Immature natural killer cell (primary cell): ENCODE measurements around the gene MDM4. TPM values are rescaled to one million over a fixed set of nuclear protein-coding genes. Genes with fewer than 3 reads are reported as not detected.
A peak's percentile ranks its signal among the peaks of the same experiment; 100 is the strongest.
"Not testable (repeated sequence)": the region's sequence is repeated elsewhere in the genome, so short reads cannot be mapped to it uniquely, and the experiment has no call there.

Experiments used
- DNase-seq, 3 donors: peaks; one replicate each; pipeline ENCODE4 v3.0.0; 2022; ENCODE audit warnings: mixed read lengths in 1 of 3
- H3K27ac Mint-ChIP-seq, 6 donors: one replicate each; pipeline ENCODE4 v1.8.0; 2020; ENCODE audit warnings: mixed read lengths in 6 of 6, mild to moderate bottlenecking in 5 of 6, inconsistent platforms in 4 of 6, moderate library complexity in 3 of 6
- H3K27me3 Mint-ChIP-seq, 3 donors: one replicate each; pipeline ENCODE4 v1.8.0; 2020 to 2021; ENCODE audit warnings: low read depth in 3 of 3, mild to moderate bottlenecking in 3 of 3, mixed read lengths in 3 of 3, moderate library complexity in 3 of 3, inconsistent platforms in 1 of 3
- H3K36me3 Mint-ChIP-seq, 3 donors: one replicate each; pipeline ENCODE4 v1.8.0; 2020; ENCODE audit warnings: mixed read lengths in 3 of 3, inconsistent platforms in 2 of 3, mild to moderate bottlenecking in 2 of 3
- H3K4me1 Mint-ChIP-seq, 2 donors: one replicate each; pipeline ENCODE4 v1.8.0; 2020; ENCODE audit warnings: inconsistent platforms in 2 of 2, mild to moderate bottlenecking in 2 of 2, mixed read lengths in 2 of 2, moderate library complexity in 1 of 2
- H3K4me3 Mint-ChIP-seq, 5 donors: one replicate each; pipeline ENCODE4 v1.8.0; 2020; ENCODE audit warnings: mild to moderate bottlenecking in 5 of 5, mixed read lengths in 5 of 5, inconsistent platforms in 3 of 5, moderate library complexity in 3 of 5
- H3K9me3 Mint-ChIP-seq, 6 donors: one replicate each; pipeline ENCODE4 v1.8.0; 2020; ENCODE audit warnings: mild to moderate bottlenecking in 6 of 6, mixed read lengths in 6 of 6, inconsistent platforms in 4 of 6, moderate library complexity in 3 of 6
- polyA plus RNA-seq, 3 donors: library from polyadenylated mRNA; unstranded; fragments of 300-500 nt; fragmentation: Illumina TruSeq; gene quantifications; one replicate each; pipeline ENCODE4 v1.2.3, GENCODE V29; 2021

MDM4 gene
- polyA plus RNA-seq, 3 donors from 2014 or later: 4.6 to 22.6 (median 8.3) TPM

DNA sequence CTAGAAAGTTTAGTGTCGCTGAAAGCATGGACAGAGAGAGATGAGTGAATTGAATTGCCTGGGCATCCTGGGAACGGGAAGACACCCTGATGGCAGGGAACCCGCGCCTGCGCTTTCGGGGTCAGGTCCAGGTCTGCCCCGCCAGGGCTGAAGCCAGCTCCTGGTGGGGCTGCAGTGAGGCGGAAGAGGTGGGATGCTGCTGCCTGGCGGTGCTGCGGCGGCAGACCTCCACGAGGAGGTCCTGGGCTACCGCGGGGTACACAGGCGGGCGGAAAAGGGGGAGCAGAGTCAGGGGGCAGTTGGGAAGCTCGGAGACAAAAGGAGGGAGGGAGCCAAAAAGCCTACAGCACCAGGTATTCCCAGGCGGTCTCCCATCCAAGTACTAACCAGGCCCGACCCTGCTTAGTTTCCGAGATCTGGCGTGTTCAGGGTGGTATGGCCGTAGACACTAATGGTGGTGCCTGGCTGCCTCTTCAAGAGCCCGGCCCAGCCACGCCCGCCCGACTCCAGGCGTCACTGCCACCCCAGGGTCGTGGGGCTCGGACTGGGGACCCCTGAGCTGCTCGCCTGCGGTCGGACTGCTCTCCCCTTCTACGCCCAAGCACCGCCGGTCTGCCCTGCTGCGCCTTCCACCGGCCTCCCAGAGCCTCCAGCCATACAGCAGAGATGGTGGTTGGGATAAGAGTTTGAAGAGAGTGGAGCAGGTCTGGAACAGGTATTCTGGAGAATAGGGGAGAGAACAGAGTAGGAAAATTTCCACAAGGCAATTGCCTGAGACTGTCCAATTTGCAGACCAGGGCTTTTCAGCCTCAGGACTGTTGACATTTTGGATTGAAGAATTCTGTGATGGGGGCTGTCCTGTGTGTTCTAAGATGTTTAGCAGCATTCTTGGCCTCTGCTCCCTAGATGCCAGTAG lies 46.1 kb downstream of the MDM4 start:
- peak overlapping the region in 2 of 6 donors; percentile 18 to 36 for H3K27ac Mint-ChIP-seq
- H3K9me3 Mint-ChIP-seq: no peaks in the 10 kb centered on the region
- H3K4me1 Mint-ChIP-seq: peaks cover 24 to 46% of the 10 kb centered on the region in 2 donors
- H3K27me3 Mint-ChIP-seq: peaks cover 0 to 2% (median 0%) of the 10 kb centered on the region in 3 donors
- no peak overlapping the region for H3K4me3 Mint-ChIP-seq
- H3K36me3 Mint-ChIP-seq: peaks cover 6 to 15% (median 15%) of the 10 kb centered on the region in 3 donors
- no peak for DNase-seq

DNA sequence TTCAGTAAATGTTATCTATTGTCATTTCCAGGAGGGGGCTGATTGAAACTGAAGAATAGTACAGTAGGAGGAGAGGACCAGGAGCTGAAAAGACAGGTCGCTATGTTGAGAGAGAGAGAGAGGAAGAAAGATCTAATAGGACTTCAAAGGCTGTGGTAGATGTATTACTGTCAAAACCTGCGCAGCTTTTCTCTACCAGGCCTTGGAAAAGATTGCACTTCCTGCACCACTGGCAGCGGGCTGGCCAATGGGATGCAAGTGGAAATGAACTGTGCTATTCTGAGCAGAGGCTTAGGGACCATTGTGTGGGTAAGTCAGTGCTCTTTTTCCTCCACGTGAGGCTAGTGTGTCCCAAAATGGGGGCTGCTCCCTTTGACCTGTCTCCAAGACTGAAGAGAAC lies 47.1 kb downstream of the MDM4 start:
- no peak overlapping the region for H3K4me3 Mint-ChIP-seq

DNA sequence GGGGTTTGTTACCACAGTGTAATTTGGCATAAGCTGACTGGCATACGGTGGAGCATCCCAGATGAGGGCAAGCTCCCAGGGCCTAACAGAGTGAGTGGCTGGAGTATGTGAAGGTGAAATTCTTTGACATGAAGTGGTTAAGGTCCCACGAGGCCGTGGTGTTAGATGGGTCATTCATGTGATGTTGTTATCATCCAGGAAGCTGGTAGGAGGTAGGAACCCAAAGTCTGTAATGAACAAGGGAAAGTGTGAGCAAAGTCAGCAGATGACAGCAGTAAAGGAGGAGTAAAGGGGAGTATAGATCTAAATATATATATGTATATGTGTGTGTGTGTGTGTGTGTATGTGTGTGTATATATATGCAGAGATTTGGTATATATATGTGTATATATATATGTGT lies 47.6 kb downstream of the MDM4 start:
- Mint-ChIP-seq H3K4me3 (no peak overlapping the region), H3K36me3 (peaks cover 13 to 23% (median 21%) of the 10 kb centered on the region in 3 donors), H3K9me3 (no peaks in the 10 kb centered on the region), H3K4me1 (peaks cover 24 to 46% of the 10 kb centered on the region in 2 donors), H3K27me3 (peaks cover 0 to 2% (median 0%) of the 10 kb centered on the region in 3 donors), H3K27ac (peak overlapping the region; percentile 18 to 92 (median 56))
- no peak for DNase-seq

More for the DNA sequence above, 47.1 kb downstream of the MDM4 start:
- H3K27ac Mint-ChIP-seq: peak overlapping the region in 4 of 6 donors; percentile 18 to 92 (median 55)
- H3K4me1 Mint-ChIP-seq: peaks cover 24 to 46% of the 10 kb centered on the region in 2 donors
- DNase-seq: no peak
- H3K36me3 Mint-ChIP-seq: peaks cover 11 to 22% (median 21%) of the 10 kb centered on the region in 3 donors
- H3K9me3 Mint-ChIP-seq: no peaks in the 10 kb centered on the region
- H3K27me3 Mint-ChIP-seq: peaks cover 0 to 2% (median 0%) of the 10 kb centered on the region in 3 donors

DNA sequence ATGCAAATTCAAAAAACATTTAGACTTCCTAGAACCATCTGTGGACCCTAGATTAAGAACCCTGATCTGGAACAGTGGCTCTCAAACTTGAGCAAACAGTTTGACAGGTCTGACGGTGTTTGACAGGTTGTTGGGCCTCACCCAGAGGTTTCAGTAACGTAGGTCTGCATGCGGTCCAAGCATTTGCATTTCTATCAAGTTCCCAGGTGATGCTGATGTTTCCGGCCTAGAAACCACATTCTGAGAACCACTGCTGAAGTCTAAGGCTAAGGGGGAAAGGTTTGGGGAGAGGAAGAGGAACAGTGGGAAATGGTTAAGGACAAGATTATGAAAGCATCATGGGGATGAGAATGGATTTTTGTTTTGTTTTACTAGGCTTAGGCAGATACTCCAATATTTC lies 48.6 kb downstream of the MDM4 start:
- Mint-ChIP-seq H3K27ac (peak overlapping the region; percentile 8 to 71 (median 54)), H3K4me1 (peaks cover 24 to 46% of the 10 kb centered on the region in 2 donors), H3K27me3 (peaks cover 0 to 2% (median 0%) of the 10 kb centered on the region in 3 donors), H3K4me3 (no peak overlapping the region), H3K36me3 (peaks cover 18 to 32% (median 21%) of the 10 kb centered on the region in 3 donors), H3K9me3 (no peaks in the 10 kb centered on the region)
- no peak for DNase-seq

DNA sequence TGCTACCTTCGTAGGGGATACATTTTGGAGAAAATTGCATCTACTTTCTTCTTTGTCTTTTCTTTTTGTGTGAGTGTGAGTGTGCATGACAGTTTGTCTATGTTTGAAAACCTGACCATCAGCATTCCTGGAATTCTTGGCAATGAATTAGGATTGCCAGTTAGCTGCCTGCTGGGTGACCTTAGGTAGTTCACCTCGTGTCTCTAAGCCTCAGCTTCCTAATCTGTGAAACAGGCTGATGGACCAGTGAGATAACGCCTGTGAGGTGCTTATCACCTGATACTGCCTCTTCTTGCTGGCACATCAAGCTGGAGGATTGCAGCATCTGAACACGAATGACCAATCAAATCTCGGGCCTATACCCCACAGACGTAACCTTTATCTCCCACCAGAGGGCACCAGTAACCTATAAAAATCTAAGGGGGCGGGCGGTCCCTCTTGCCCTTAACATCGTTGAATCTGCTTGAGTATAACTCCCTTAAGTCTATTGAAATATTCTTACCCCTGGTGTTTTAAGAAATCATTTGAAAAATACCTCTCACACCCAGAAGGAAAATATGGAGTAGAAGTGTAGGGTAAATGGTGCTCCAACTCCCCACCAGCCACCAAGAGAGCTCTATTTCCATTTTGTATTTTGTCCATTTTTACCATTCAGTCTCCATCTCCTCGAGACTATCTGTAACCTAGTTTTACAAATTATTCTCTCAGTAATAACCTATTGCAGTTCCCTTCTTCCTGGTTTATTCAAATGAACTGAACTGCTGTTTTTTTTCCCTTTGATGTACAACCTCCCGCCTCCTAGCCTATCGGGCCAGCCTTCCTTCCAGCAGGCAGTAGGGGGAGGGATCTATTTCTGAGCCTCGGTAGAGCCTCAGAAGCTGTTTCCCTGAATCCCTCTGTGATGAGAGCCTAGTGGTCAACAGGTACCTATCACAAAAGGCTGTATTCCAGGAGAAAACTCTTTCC lies 49.7 kb downstream of the MDM4 start:
- Mint-ChIP-seq H3K36me3 (peaks cover 15 to 34% (median 19%) of the 10 kb centered on the region in 3 donors), H3K27me3 (peaks cover 0 to 2% (median 0%) of the 10 kb centered on the region in 3 donors), H3K27ac (peak overlapping the region; percentile 3 to 62 (median 48)), H3K4me3 (peak overlapping the region in 3 of 5 donors; percentile 12 to 24 (median 22)), H3K9me3 (no peaks in the 10 kb centered on the region), H3K4me1 (peaks cover 24 to 39% of the 10 kb centered on the region in 2 donors)
- peak; percentile 45 to 70 (median 53) for DNase-seq

DNA sequence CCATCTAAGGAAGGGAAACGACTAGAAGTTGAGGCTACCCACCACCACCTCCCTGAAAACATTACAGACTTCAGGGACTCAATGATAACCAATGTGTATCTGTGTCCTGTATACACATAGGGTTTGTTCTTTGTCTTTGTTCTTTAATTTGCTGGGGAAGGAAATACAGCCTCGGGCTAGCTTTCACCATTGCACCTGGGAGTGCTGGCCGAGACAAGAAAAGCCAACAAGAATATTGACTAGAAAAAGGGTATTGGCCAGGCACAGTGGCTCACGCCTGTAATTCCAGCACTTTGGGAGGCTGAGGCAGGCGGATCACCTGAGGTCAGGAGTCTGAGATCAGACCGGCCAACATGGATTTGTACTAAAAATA lies 50.4 kb downstream of the MDM4 start:
- Mint-ChIP-seq H3K9me3 (no peaks in the 10 kb centered on the region), H3K36me3 (peaks cover 17 to 38% (median 25%) of the 10 kb centered on the region in 3 donors), H3K4me1 (peaks cover 24 to 34% of the 10 kb centered on the region in 2 donors), H3K4me3 (no peak overlapping the region), H3K27ac (no peak overlapping the region), H3K27me3 (peaks cover 0 to 2% (median 0%) of the 10 kb centered on the region in 3 donors)
- DNase-seq: no peak

DNA sequence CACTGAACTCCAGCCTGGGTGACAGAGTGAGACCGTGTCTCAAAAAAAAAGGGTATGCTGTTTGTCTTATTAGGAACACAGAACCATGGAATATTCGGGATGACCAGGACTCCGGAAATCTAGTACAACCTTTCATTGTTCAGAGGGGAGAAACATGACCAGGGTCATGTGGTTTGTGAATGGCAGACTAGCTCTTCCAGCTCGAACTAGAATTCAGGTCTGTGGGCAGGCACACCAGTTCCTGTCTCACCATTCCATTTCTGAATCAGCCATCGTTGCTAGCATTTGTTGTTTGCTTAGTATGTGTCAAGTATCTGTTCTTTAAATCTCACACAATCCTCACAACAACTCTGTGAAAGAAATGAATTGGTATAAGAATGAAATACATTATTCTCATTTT lies 50.9 kb downstream of the MDM4 start:
- Mint-ChIP-seq H3K4me1 (peaks cover 24 to 30% of the 10 kb centered on the region in 2 donors), H3K4me3 (no peak overlapping the region), H3K27ac (no peak overlapping the region), H3K9me3 (no peaks in the 10 kb centered on the region), H3K27me3 (peaks cover 0 to 2% (median 0%) of the 10 kb centered on the region in 3 donors), H3K36me3 (peaks cover 13 to 36% (median 22%) of the 10 kb centered on the region in 3 donors)
- DNase-seq: no peak

DNA sequence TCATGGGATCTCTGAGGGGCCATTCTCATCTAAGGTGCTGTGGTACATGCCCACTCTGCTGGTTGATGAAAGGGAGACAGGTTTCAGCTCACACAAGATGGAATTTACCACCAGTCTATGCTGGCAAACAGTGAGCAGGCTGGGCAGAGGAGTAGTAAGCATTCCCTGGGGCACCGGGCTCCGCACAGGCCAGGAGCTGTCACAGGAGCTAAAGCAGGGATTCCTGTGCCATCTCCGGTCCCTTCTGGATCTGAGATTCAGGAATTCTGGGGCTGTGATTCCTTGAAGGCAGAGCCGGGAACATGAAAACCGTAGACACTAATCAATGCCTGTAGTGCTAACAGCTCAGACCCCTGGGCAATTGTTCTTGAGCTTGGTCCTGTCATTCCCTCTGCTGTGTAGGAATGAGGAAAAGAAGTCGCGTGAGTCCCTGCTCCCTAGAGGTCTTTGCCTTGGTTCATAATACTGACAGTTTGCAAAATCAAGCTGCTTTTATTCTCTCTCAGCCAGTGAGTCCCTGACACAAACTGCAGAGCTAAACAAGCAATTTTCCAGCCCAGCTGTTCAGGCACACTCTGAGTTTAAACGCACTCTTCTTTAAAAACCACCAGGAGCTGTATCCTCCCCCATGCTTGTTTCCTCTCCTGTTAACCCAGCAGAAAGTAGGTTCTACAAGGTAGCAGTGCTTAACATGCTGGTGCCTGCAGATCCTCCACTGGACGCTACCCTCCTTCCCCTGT lies 52.5 kb downstream of the MDM4 start:
- Mint-ChIP-seq H3K4me1 (peaks cover 20 to 27% of the 10 kb centered on the region in 2 donors), H3K9me3 (no peaks in the 10 kb centered on the region), H3K4me3 (no peak overlapping the region), H3K27ac (peak overlapping the region in 1 of 6 donors; percentile 21), H3K36me3 (peaks cover 13 to 43% (median 25%) of the 10 kb centered on the region in 3 donors), H3K27me3 (peaks cover 0 to under 1% (median 0%) of the 10 kb centered on the region in 3 donors)
- no peak for DNase-seq

DNA sequence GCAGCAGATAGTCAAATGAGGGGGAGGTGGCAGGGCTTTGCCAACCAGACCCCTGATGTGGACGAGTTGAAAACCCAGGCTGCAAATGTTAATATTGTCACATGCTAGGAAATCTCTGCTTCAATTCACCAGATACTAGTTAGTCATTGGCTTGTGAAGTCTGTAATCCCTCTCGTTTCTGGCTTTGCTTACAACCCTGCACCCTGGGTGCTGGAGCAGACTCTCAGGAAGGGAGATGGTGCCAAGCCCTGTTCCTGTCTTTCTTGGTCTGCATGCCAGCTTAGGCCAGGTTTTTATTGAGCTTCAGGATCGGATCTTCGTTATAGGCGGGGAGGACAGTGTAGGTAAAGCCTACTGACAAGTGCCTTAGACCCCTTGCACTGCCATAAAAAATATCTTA lies 53.3 kb downstream of the MDM4 start:
- Mint-ChIP-seq H3K36me3 (peaks cover 18 to 48% (median 29%) of the 10 kb centered on the region in 3 donors), H3K4me3 (no peak overlapping the region), H3K27me3 (no peaks in the 10 kb centered on the region), H3K27ac (peak overlapping the region in 2 of 6 donors; percentile 16 to 74), H3K9me3 (no peaks in the 10 kb centered on the region), H3K4me1 (peaks cover 17 to 20% of the 10 kb centered on the region in 2 donors)
- no peak for DNase-seq

DNA sequence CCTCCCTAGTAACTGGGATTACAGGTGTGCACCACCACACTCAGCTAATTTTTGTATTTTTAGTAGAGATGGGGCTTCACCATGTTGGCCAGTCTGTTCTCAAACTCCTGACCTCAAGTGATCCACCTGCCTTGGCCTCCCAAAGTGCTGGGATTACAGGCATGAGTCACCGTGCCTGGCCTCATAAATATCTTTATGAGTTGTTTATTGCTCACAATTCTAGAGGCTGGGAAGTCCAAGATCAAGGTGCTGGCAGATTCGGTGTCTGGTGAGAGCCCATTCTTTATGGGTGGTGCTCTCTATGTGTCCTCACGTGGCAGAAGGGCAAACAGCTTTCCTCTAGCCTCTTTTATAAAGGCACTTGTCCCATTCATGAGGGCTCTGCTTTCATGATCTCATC lies 53.8 kb downstream of the MDM4 start:
- DNase-seq, H3K9me3 Mint-ChIP-seq, H3K27me3 Mint-ChIP-seq, H3K4me3 Mint-ChIP-seq: not testable (repeated sequence)
- Mint-ChIP-seq H3K4me1 (peaks cover 13 to 15% of the 10 kb centered on the region in 2 donors), H3K27ac (peak overlapping the region in 1 of 6 donors; percentile 12), H3K36me3 (peaks cover 18 to 51% (median 32%) of the 10 kb centered on the region in 3 donors)

DNA sequence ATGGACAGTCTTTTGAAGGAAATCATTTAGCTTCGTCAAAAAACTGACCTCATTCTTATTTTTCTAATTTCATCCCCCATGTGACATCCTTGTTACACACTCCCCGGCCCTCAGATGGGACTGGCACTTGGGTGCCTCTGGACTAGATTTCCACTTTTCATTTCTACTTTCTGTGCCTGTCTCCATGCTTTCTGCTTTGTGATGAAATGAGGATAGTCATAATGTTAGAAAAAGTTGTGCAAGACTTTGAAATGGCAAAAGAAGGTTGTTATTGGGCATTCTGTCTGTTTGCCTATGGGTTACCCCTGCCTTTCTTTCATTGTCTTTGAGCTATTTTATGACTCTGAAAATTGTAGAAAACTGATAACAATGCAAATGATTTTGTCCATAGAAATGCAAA lies 54.9 kb downstream of the MDM4 start:
- Mint-ChIP-seq H3K4me3 (no peak overlapping the region), H3K27ac (no peak overlapping the region), H3K9me3 (no peaks in the 10 kb centered on the region), H3K36me3 (peaks cover 15 to 53% (median 34%) of the 10 kb centered on the region in 3 donors), H3K27me3 (no peaks in the 10 kb centered on the region), H3K4me1 (peaks cover 2 to 4% of the 10 kb centered on the region in 2 donors)
- DNase-seq: no peak

DNA sequence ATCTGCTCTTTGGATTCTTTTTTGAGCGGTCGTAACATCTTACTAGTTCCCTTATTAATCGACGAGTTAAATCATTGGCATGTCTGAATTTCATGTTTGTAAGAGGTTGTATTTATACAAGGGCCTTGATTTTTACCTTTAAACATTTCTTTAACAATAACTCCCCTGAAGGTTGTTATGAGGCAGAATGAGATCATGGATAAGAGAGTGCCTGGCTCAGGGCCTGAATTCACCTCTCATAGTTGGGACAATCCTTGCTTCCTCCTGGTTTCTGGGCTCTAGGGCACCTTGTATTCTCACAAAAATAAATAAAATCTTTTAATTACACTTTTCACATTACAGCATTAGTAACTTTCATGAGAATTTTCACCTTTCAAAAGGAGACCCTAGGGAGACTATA lies 55.4 kb downstream of the MDM4 start:
- H3K27ac Mint-ChIP-seq: no peak overlapping the region
- H3K9me3 Mint-ChIP-seq: no peaks in the 10 kb centered on the region
- DNase-seq: no peak
- H3K4me1 Mint-ChIP-seq: no peaks in the 10 kb centered on the region
- H3K36me3 Mint-ChIP-seq: peaks cover 15 to 53% (median 34%) of the 10 kb centered on the region in 3 donors
- H3K27me3 Mint-ChIP-seq: no peaks in the 10 kb centered on the region
- no peak overlapping the region for H3K4me3 Mint-ChIP-seq
